Hepatocyte (in vitro differentiated cells): Measurements from ENCODE around the gene WDR12.

ENCODE experiments used
- EZH2 ChIP-seq: fragments of 200-600 bp; sonication (generic); IDR thresholded peaks from 2 replicates; pipeline ENCODE4 v1.6.1; 2016; ENCODE audit warnings: antibody characterized with exemption, mild to moderate bottlenecking, borderline replicate concordance
- EZH2phosphoT487 ChIP-seq: fragments of 200-600 bp; sonication (generic); IDR thresholded peaks from one replicate; pipeline ENCODE4 v1.6.1; 2018; ENCODE audit warnings: antibody characterized with exemption, mild to moderate bottlenecking, low read depth, moderate library complexity; ENCODE audit not compliant: unreplicated experiment, severe bottlenecking
- TF ChIP-seq, protein P1 (sequence below): fragments of 200-600 bp; sonication (generic); IDR thresholded peaks from 2 replicates; pipeline ENCODE4 v1.5.1; 2016; ENCODE audit warnings: antibody characterized with exemption, mild to moderate bottlenecking; ENCODE audit not compliant: poor library complexity

DNA sequence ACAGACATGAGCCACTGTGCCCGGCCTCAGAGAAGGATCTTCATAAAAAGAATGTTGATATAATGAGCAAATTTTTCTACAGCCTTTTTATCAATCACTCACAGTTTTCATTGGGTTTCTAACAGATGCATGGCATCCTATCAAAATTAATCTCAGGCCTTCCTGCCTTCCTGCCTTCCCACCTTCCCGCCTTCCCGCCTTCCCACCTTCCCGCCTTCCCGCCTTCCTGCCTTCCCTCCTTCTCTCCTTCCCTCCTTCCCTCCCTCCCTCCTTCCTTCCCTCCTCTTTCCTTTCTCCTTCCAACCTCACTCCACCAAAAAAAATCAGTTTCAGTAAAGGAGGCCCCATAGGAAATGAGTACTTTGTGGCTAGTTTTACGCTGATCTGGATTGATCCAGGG is 49.1 kb upstream of the WDR12 start:
- TF ChIP-seq, protein P1, sequence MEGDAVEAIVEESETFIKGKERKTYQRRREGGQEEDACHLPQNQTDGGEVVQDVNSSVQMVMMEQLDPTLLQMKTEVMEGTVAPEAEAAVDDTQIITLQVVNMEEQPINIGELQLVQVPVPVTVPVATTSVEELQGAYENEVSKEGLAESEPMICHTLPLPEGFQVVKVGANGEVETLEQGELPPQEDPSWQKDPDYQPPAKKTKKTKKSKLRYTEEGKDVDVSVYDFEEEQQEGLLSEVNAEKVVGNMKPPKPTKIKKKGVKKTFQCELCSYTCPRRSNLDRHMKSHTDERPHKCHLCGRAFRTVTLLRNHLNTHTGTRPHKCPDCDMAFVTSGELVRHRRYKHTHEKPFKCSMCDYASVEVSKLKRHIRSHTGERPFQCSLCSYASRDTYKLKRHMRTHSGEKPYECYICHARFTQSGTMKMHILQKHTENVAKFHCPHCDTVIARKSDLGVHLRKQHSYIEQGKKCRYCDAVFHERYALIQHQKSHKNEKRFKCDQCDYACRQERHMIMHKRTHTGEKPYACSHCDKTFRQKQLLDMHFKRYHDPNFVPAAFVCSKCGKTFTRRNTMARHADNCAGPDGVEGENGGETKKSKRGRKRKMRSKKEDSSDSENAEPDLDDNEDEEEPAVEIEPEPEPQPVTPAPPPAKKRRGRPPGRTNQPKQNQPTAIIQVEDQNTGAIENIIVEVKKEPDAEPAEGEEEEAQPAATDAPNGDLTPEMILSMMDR: no peak
- TF ChIP-seq EZH2phosphoT487: no peak
- TF ChIP-seq EZH2: no peak
